ENCODE results near the gene JUP. TPM values are rescaled to one million over a fixed set of nuclear protein-coding genes. Genes with fewer than 3 reads are reported as not detected.

JUP gene
- total and polyA plus RNA-seq, 2 experiments from 2014 or later = 209 to 214 TPM

DNA sequence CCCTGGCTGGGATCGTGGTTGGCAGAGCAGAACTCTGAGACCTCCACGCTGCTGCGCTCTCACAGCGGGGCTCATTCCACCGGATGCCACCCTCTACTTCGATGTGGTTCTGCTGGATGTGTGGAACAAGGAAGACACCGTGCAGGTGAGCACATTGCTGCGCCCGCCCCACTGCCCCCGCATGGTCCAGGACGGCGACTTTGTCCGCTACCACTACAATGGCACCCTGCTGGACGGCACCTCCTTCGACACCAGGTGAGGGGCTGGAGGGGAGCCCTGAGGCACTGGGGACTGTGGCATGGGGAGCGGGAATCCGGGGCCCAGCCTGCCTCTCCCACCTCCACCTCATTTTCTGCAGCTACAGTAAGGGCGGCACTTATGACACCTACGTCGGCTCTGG, 31.5 kb upstream of the JUP start:
- H3K4me2 ChIP-seq = no peak overlapping the region
- no peaks in the 10 kb centered on the region for H3K27me3 ChIP-seq
- H3K4me1 ChIP-seq (ENCODE audit: insufficient read depth) = no peaks in the 10 kb centered on the region
- no peaks in the 10 kb centered on the region for H3K36me3 ChIP-seq (replicated peaks; ENCODE audit: insufficient read depth, low read depth)
- TF ChIP-seq CTCF (IDR thresholded peaks at IDR 0.05; ENCODE audit: poor library complexity) (no peak), EZH2phosphoT487 (IDR thresholded peaks at IDR 0.05; ENCODE audit: low read depth, severe bottlenecking, unreplicated experiment) (no peak), EZH2 (IDR thresholded peaks at IDR 0.05; ENCODE audit: borderline replicate concordance) (no peak)
- 94% methylated on average over 20 of the region's 20 CpGs for WGBS (ENCODE audit: low lambda C conversion rate, missing lambda C conversion rate)
- H4K20me1 ChIP-seq (ENCODE audit: insufficient read depth, poor library complexity, severe bottlenecking) = no peaks in the 10 kb centered on the region
- H3K9me3 ChIP-seq (ENCODE audit: low read depth) = no peaks in the 10 kb centered on the region
- no peak overlapping the region for H3K4me3 ChIP-seq
- H2AFZ ChIP-seq = no peak overlapping the region
- no peak for DNase-seq (ENCODE audit: low spot score)
- H3K27ac ChIP-seq = no peak overlapping the region
- H3K9me2 ChIP-seq (replicated peaks; ENCODE audit: insufficient read depth) = no peaks in the 10 kb centered on the region
- H3K79me2 ChIP-seq = peaks cover 38% of the 10 kb centered on the region

- 97% methylated on average over 23 of the region's 23 CpGs for WGBS (ENCODE audit: low lambda C conversion rate, missing lambda C conversion rate)
- H3K27ac ChIP-seq = no peak overlapping the region
- no peaks in the 10 kb centered on the region for H3K9me2 ChIP-seq (replicated peaks; ENCODE audit: insufficient read depth)
- TF ChIP-seq EZH2 (IDR thresholded peaks at IDR 0.05; ENCODE audit: borderline replicate concordance) = no peak
- no peak for TF ChIP-seq EZH2phosphoT487 (IDR thresholded peaks at IDR 0.05; ENCODE audit: low read depth, severe bottlenecking, unreplicated experiment)
- no peak for TF ChIP-seq CTCF (IDR thresholded peaks at IDR 0.05; ENCODE audit: poor library complexity)
- no peaks in the 10 kb centered on the region for H4K20me1 ChIP-seq (ENCODE audit: insufficient read depth, poor library complexity, severe bottlenecking)
- H3K4me1 ChIP-seq (ENCODE audit: insufficient read depth) = no peaks in the 10 kb centered on the region
- no peak overlapping the region for H3K4me2 ChIP-seq
- H2AFZ ChIP-seq = no peak overlapping the region
- no peaks in the 10 kb centered on the region for H3K36me3 ChIP-seq (replicated peaks; ENCODE audit: insufficient read depth, low read depth)
- peaks cover 38% of the 10 kb centered on the region for H3K79me2 ChIP-seq
- no peak overlapping the region for H3K4me3 ChIP-seq
- H3K9me3 ChIP-seq (ENCODE audit: low read depth) = no peaks in the 10 kb centered on the region
- H3K27me3 ChIP-seq = no peaks in the 10 kb centered on the region
- DNase-seq (ENCODE audit: low spot score) = no peak
Observed at GRCh38 chr17:41816637-41817320, 30.3 kb upstream of the JUP start.

- no peaks in the 10 kb centered on the region for H3K9me3 ChIP-seq (ENCODE audit: low read depth)
- TF ChIP-seq EZH2 (IDR thresholded peaks at IDR 0.05; ENCODE audit: borderline replicate concordance) (no peak), CTCF (IDR thresholded peaks at IDR 0.05; ENCODE audit: poor library complexity) (no peak), EZH2phosphoT487 (IDR thresholded peaks at IDR 0.05; ENCODE audit: low read depth, severe bottlenecking, unreplicated experiment) (no peak)
- H3K4me2 ChIP-seq = peak overlapping the region; percentile 95
- H2AFZ ChIP-seq = no peak overlapping the region
- peak overlapping the region; percentile 98 for H3K27ac ChIP-seq
- DNase-seq (ENCODE audit: low spot score) = no peak
- 44% methylated on average over 1 of the region's 1 CpG for WGBS (ENCODE audit: low lambda C conversion rate, missing lambda C conversion rate)
- H3K27me3 ChIP-seq = no peaks in the 10 kb centered on the region
- H4K20me1 ChIP-seq (ENCODE audit: insufficient read depth, poor library complexity, severe bottlenecking) = peaks cover 7% of the 10 kb centered on the region
- H3K4me1 ChIP-seq (ENCODE audit: insufficient read depth) = peaks cover 11% of the 10 kb centered on the region
- no peak overlapping the region for H3K4me3 ChIP-seq
- no peaks in the 10 kb centered on the region for H3K9me2 ChIP-seq (replicated peaks; ENCODE audit: insufficient read depth)
- peaks cover 59% of the 10 kb centered on the region for H3K79me2 ChIP-seq
- H3K36me3 ChIP-seq (replicated peaks; ENCODE audit: insufficient read depth, low read depth) = no peaks in the 10 kb centered on the region
Observed at GRCh38 chr17:41814195-41814594, 27.7 kb upstream of the JUP start.

All from hepatocyte (in vitro differentiated cells).